HCT116 (cell line): ENCODE measurements around the gene AQP7. TPM values are rescaled to one million over a fixed set of nuclear protein-coding genes. Genes with fewer than 3 reads are reported as not detected.

Source experiments
- ATAC-seq: fragments of 200-7000 bp; cut with Tn5 transposase; 2 replicates; pipeline ENCODE4 v1.9.1; 2020; ENCODE audit warnings: mild to moderate bottlenecking, moderate library complexity
- BruUV-seq: library from RNA; stranded (reverse); fragments of 400-500 nt; replicated peaks from 2 replicates; lab custom pipeline; 2021; lab: Mats Ljungman, UMichigan
- CTCF ChIA-PET: fragments of 300-600 bp; sonication (Branson Sonifier 250); formaldehyde crosslinking; loops from one replicate; lab custom pipeline; 2021; ENCODE audit warnings: antibody characterized with exemption; lab: Charles Lee
- POLR2A ChIA-PET: fragments of 300-600, 350-600 bp; sonication (Branson Sonifier 250); formaldehyde crosslinking; loops from one replicate; lab custom pipeline; 2021; ENCODE audit warnings: antibody characterized with exemption; lab: Charles Lee
- RAD21 ChIA-PET, 2 experiments: fragments of 300-600 bp; sonication (Branson Sonifier 250); formaldehyde crosslinking; loops; one replicate each; lab custom pipeline; 2023; ENCODE audit warnings: low total read pairs in 2 of 2; ENCODE audit not compliant: uncharacterized antibody in 2 of 2, unreplicated experiment in 2 of 2, low non-redundant PET in 1 of 2; lab: Charles Lee
- DNase-seq: peaks from one replicate; pipeline ENCODE4 v3.0.0-alpha.2; 2010; ENCODE audit warnings: low read depth, low spot score
- H2AFZ ChIP-seq: fragments of 200-600 bp; shearing (Covaris generic), sonication (generic); 2 replicates; pipeline ENCODE4 v1.6.1; 2017; ENCODE audit warnings: low read depth, mixed run types, mixed read lengths, antibody characterized with exemption, low read length; ENCODE audit not compliant: poor library complexity, severe bottlenecking
- H3K27ac ChIP-seq: 2 replicates; pipeline ENCODE4 v1.5.1; 2012; ENCODE audit warnings: low read depth, low read length
- H3K27me3 ChIP-seq: fragments of 200-600 bp; sonication (generic); 2 replicates; pipeline ENCODE4 v1.6.1; 2016; ENCODE audit warnings: mixed run types, low read length, mixed read lengths; ENCODE audit not compliant: insufficient read depth
- H3K36me3 ChIP-seq, 2 experiments: fragments of 200-500 bp in 1 of 2; fragments of 200-600 bp in 1 of 2; sonication (Bioruptor generic) in 1 of 2; sonication (generic) in 1 of 2; 2 replicates each; pipeline versions ENCODE4 v1.5.1 to v1.6.1; 2014 to 2016; ENCODE audit warnings: low read length in 2 of 2, inconsistent platforms in 1 of 2, mixed read lengths in 1 of 2, mixed run types in 1 of 2; ENCODE audit not compliant: insufficient read depth in 2 of 2, control insufficient read depth in 1 of 2
- H3K4me1 ChIP-seq, 2 experiments: fragments of 200-600 bp in 1 of 2; sonication (generic) in 1 of 2; 2 replicates each; pipeline versions ENCODE4 v1.5.1 to v1.6.1; 2012 to 2017; ENCODE audit warnings: low read length in 2 of 2, inconsistent platforms in 1 of 2, mild to moderate bottlenecking in 1 of 2, mixed read lengths in 1 of 2, mixed run types in 1 of 2, moderate library complexity in 1 of 2; ENCODE audit not compliant: insufficient read depth in 2 of 2, control insufficient read depth in 1 of 2
- H3K4me2 ChIP-seq: fragments of 200-600 bp; sonication (generic); 2 replicates; pipeline ENCODE4 v1.6.1; 2017; ENCODE audit warnings: mixed run types, low read length, mixed read lengths
- H3K4me3 ChIP-seq, 2 experiments: fragments of 200-600 bp in 1 of 2; sonication (generic) in 1 of 2; replicated peaks in 1 of 2; 2 replicates each; pipeline ENCODE4 v1.5.1; 2011 to 2016; ENCODE audit warnings: low read length in 2 of 2, control low read depth in 1 of 2, low read depth in 1 of 2, mild to moderate bottlenecking in 1 of 2, mixed read lengths in 1 of 2, mixed run types in 1 of 2
- H3K79me2 ChIP-seq: fragments of 200-600 bp; sonication (generic); 2 replicates; pipeline ENCODE4 v1.6.1; 2017; ENCODE audit warnings: mild to moderate bottlenecking, mixed run types, low read length, moderate library complexity, mixed read lengths; ENCODE audit not compliant: insufficient read depth
- H3K9ac ChIP-seq: fragments of 200-600 bp; sonication (generic); 2 replicates; pipeline ENCODE4 v1.6.1; 2016; ENCODE audit warnings: low read length, mixed read lengths
- H3K9me2 ChIP-seq: fragments of 200-600 bp; sonication (generic), shearing (Covaris generic); 2 replicates; pipeline ENCODE4 v1.6.1; 2017; ENCODE audit warnings: mixed run types, mild to moderate bottlenecking, moderate library complexity; ENCODE audit not compliant: insufficient read depth
- H3K9me3 ChIP-seq, 2 experiments: fragments of 200-500 bp in 1 of 2; fragments of 200-600 bp in 1 of 2; sonication (Bioruptor generic) in 1 of 2; sonication (generic) in 1 of 2; 2 replicates each; pipeline ENCODE4 v1.6.1; 2014 to 2017; ENCODE audit warnings: low read length in 2 of 2, mixed read lengths in 2 of 2, inconsistent platforms in 1 of 2, low read depth in 1 of 2, mild to moderate bottlenecking in 1 of 2, mixed run types in 1 of 2, moderate library complexity in 1 of 2; ENCODE audit not compliant: control insufficient read depth in 1 of 2, insufficient read depth in 1 of 2
- H4K20me1 ChIP-seq: fragments of 200-600 bp; sonication (generic), shearing (Covaris generic); 2 replicates; pipeline ENCODE4 v1.6.1; 2017; ENCODE audit warnings: mixed run types, mild to moderate bottlenecking, moderate library complexity; ENCODE audit not compliant: insufficient read depth
- ATF3 ChIP-seq: IDR thresholded peaks from 2 replicates; pipeline ENCODE4 v1.6.1; 2012
- CTCF ChIP-seq, 3 experiments: fragments of 200-600 bp in 1 of 3; sonication (generic) in 1 of 3; IDR thresholded peaks in 2 of 3; conservative IDR thresholded peaks in 1 of 3; 2 replicates each; pipeline ENCODE4 v1.5.1; 2012 to 2017; ENCODE audit warnings: low read depth in 2 of 3, low read length in 2 of 3, antibody characterized with exemption in 1 of 3, borderline replicate concordance in 1 of 3, control low read depth in 1 of 3, mild to moderate bottlenecking in 1 of 3, mixed read lengths in 1 of 3, mixed run types in 1 of 3, moderate library complexity in 1 of 3; ENCODE audit not compliant: insufficient read depth in 1 of 3
- EGR1 ChIP-seq: IDR thresholded peaks from 2 replicates; pipeline ENCODE4 v1.6.1; 2012; ENCODE audit warnings: low read depth
- ELF1 ChIP-seq: IDR thresholded peaks from 2 replicates; pipeline ENCODE4 v1.6.1; 2012; ENCODE audit warnings: low read depth, borderline replicate concordance
- EZH2 ChIP-seq: fragments of 200-600 bp; sonication (generic); IDR thresholded peaks from 2 replicates; pipeline ENCODE4 v1.6.1; 2017; ENCODE audit warnings: antibody characterized with exemption, mixed run types
- EZH2phosphoT487 ChIP-seq: fragments of 200-600 bp; IDR thresholded peaks from 2 replicates; pipeline ENCODE4 v1.6.1; 2018; ENCODE audit warnings: antibody characterized with exemption, borderline replicate concordance
- FOSL1 ChIP-seq: IDR thresholded peaks from 2 replicates; pipeline ENCODE4 v1.6.1; 2012; ENCODE audit warnings: low read depth
- JUND ChIP-seq: IDR thresholded peaks from 2 replicates; pipeline ENCODE4 v1.6.1; 2012
- MAX ChIP-seq: IDR thresholded peaks from 2 replicates; pipeline ENCODE4 v1.6.1; 2012
- POLR2AphosphoS5 ChIP-seq: IDR thresholded peaks from 2 replicates; pipeline ENCODE4 v1.6.1; 2011; ENCODE audit warnings: mild to moderate bottlenecking, low read depth, low read length, moderate library complexity
- REST ChIP-seq: IDR thresholded peaks from 2 replicates; pipeline ENCODE4 v1.6.1; 2012; ENCODE audit warnings: low read depth
- SRF ChIP-seq: IDR thresholded peaks from 2 replicates; pipeline ENCODE4 v1.6.1; 2012; ENCODE audit warnings: low read depth
- YY1 ChIP-seq: IDR thresholded peaks from 2 replicates; pipeline ENCODE4 v1.6.1; 2011; ENCODE audit warnings: low read length, low read depth, moderate library complexity, mild to moderate bottlenecking; ENCODE audit not compliant: insufficient replicate concordance; ENCODE audit errors: extremely low read depth
- ZFX ChIP-seq: fragments of 450-650 bp; IDR thresholded peaks from 2 replicates; pipeline ENCODE4 v1.6.1; 2017
- intact Hi-C: fragments of 100-400 bp; cut with micrococcal nuclease; formaldehyde crosslinking; loops from 2 replicates; pipeline ENCODE4 v1.10.0; 2022
- total RNA-seq: library from RNA; stranded (reverse); gene quantifications from one replicate; pipeline ENCODE4 v1.2.1, GENCODE V29; 2021; ENCODE audit not compliant: unreplicated experiment

Gene AQP7
- total RNA-seq, 1 experiment from 2014 or later: 0.96 TPM

GRCh38 chr9:33426843-33427293 is 24.5 kb upstream of the AQP7 start:
- no peak for ATAC-seq
- H3K9ac ChIP-seq: no peak overlapping the region
- no peak overlapping the region for H3K4me2 ChIP-seq
- no peaks in the 10 kb centered on the region for H3K36me3 ChIP-seq
- H3K27me3 ChIP-seq: no peaks in the 10 kb centered on the region
- ChIA-PET POLR2A (no interaction called here), CTCF (no interaction called here), RAD21 (no interaction called here)
- peaks cover 0 to 9% of the 10 kb centered on the region in 2 experiments; a peak in 2 of 4 replicates for H3K4me1 ChIP-seq
- intact Hi-C loops: no loop called here
- TF ChIP-seq JUND: no peak
- no peak for TF ChIP-seq YY1
- no peak for TF ChIP-seq FOSL1
- no peak for TF ChIP-seq MAX
- H3K9me3 ChIP-seq: no peaks in the 10 kb centered on the region
- H3K79me2 ChIP-seq: no peaks in the 10 kb centered on the region
- no peaks in the 10 kb centered on the region for H3K9me2 ChIP-seq
- no peaks in the 10 kb centered on the region for H4K20me1 ChIP-seq
- no peak overlapping the region for H3K4me3 ChIP-seq
- no peak overlapping the region for H3K27ac ChIP-seq
- no TSS peak for BruUV-seq
- DNase-seq: no peak
- no peak overlapping the region for H2AFZ ChIP-seq

- H3K9me2 ChIP-seq: no peaks in the 10 kb centered on the region
- ATAC-seq: no peak
- H3K79me2 ChIP-seq: no peaks in the 10 kb centered on the region
- intact Hi-C loops: no loop called here
- H3K27me3 ChIP-seq: no peaks in the 10 kb centered on the region
- no peak overlapping the region for H3K4me2 ChIP-seq
- H3K27ac ChIP-seq: no peak overlapping the region
- ChIA-PET RAD21 (no interaction called here), CTCF (interaction anchor here (1.4 kb wide), 1 partner anchor 10 kb away, joined by 4 read pairs; no protein-coding TSS in a partner anchor), POLR2A (no interaction called here)
- no peaks in the 10 kb centered on the region for H4K20me1 ChIP-seq
- DNase-seq: no peak
- H3K4me3 ChIP-seq: no peak overlapping the region
- H3K9ac ChIP-seq: no peak overlapping the region
- no TSS peak for BruUV-seq
- no peaks in the 10 kb centered on the region for H3K9me3 ChIP-seq
- H3K4me1 ChIP-seq: no peaks in the 10 kb centered on the region
- H2AFZ ChIP-seq: no peak overlapping the region
- H3K36me3 ChIP-seq: no peaks in the 10 kb centered on the region
- no peak for TF ChIP-seq EZH2
- no peak for TF ChIP-seq ZFX
- TF ChIP-seq ELF1: no peak
- no peak for TF ChIP-seq CTCF (IDR thresholded peaks at IDR 0.05 in 2 of 3, conservative IDR thresholded peaks at IDR 0.05 in 1 of 3; ENCODE audit: borderline replicate concordance in 1 of 3, insufficient read depth in 1 of 3, low read depth in 2 of 3, low read length in 2 of 3)
- no peak for TF ChIP-seq REST
- no peak for TF ChIP-seq POLR2AphosphoS5
- TF ChIP-seq ATF3: no peak
- TF ChIP-seq EGR1: no peak
- TF ChIP-seq EZH2phosphoT487: no peak
- TF ChIP-seq JUND: no peak
- no peak for TF ChIP-seq MAX
- TF ChIP-seq SRF: no peak
- TF ChIP-seq, all 23 proteins: peak for 0
Observed at GRCh38 chr9:33425128-33425533, 22.8 kb upstream of the AQP7 start.
